MM.1S (cell line): ENCODE results near the gene EFNA3.

Source experiments
- DNase-seq: peaks from one replicate; pipeline ENCODE4 v3.0.0-alpha.2; 2015
- H2AFZ ChIP-seq: fragments of 300-600 bp; sonication (generic); 2 replicates; pipeline ENCODE4 v1.6.0; 2016; ENCODE audit warnings: antibody characterized with exemption, low read length
- H3F3A ChIP-seq: fragments of 300-600 bp; sonication (generic); 2 replicates; pipeline ENCODE4 v1.6.1; 2016; ENCODE audit warnings: mild to moderate bottlenecking, antibody characterized with exemption, low read length, moderate library complexity, mixed read lengths; ENCODE audit not compliant: insufficient read depth
- H3K27ac ChIP-seq: fragments of 300-600 bp; sonication (generic); 2 replicates; pipeline ENCODE4 v1.5.1; 2016; ENCODE audit warnings: mild to moderate bottlenecking, low read length
- H3K27me3 ChIP-seq: fragments of 300-600 bp; sonication (generic); replicated peaks from 2 replicates; pipeline ENCODE4 v1.6.0; 2016; ENCODE audit warnings: low read length; ENCODE audit not compliant: insufficient read depth
- H3K36me3 ChIP-seq: fragments of 300-600 bp; sonication (generic); replicated peaks from 2 replicates; pipeline ENCODE4 v1.6.1; 2016; ENCODE audit warnings: mild to moderate bottlenecking, low read length, mixed read lengths; ENCODE audit not compliant: insufficient read depth
- H3K4me1 ChIP-seq: fragments of 300-600 bp; sonication (generic); 2 replicates; pipeline ENCODE4 v1.6.1; 2016; ENCODE audit warnings: low read length, mixed read lengths
- H3K4me2 ChIP-seq: fragments of 300-600 bp; sonication (generic); 2 replicates; pipeline ENCODE4 v1.6.0; 2016; ENCODE audit warnings: low read depth, low read length
- H3K4me3 ChIP-seq: fragments of 300-600 bp; sonication (generic); 2 replicates; pipeline ENCODE4 v1.5.1; 2016; ENCODE audit warnings: low read length, mixed read lengths
- H3K79me2 ChIP-seq: fragments of 300-600 bp; sonication (generic); 2 replicates; pipeline ENCODE4 v1.6.1; 2016; ENCODE audit warnings: mixed run types, low read length, mixed read lengths
- H3K9ac ChIP-seq: fragments of 300-600 bp; sonication (generic); 2 replicates; pipeline ENCODE4 v1.6.1; 2016; ENCODE audit warnings: low read length, mixed read lengths
- H3K9me2 ChIP-seq: fragments of 300-600 bp; sonication (generic); replicated peaks from 2 replicates; pipeline ENCODE4 v1.6.1; 2016; ENCODE audit warnings: mild to moderate bottlenecking, low read length, mixed read lengths; ENCODE audit not compliant: insufficient read depth
- H3K9me3 ChIP-seq: fragments of 300-600 bp; sonication (generic); replicated peaks from 2 replicates; pipeline ENCODE4 v1.6.1; 2016; ENCODE audit warnings: mild to moderate bottlenecking, low read length, mixed read lengths; ENCODE audit not compliant: insufficient read depth
- H4K20me1 ChIP-seq: fragments of 300-600 bp; sonication (generic); 2 replicates; pipeline ENCODE4 v1.6.1; 2016; ENCODE audit warnings: mild to moderate bottlenecking, low read length, moderate library complexity, mixed read lengths; ENCODE audit not compliant: insufficient read depth
- CTCF ChIP-seq: fragments of 300-600 bp; sonication (generic); IDR thresholded peaks from 2 replicates; pipeline ENCODE4 v1.5.1; 2016; ENCODE audit warnings: antibody characterized with exemption, low read length, mixed read lengths
- EZH2 ChIP-seq: fragments of 300-600 bp; sonication (generic); optimal IDR thresholded peaks from 2 replicates; pipeline ENCODE3; 2017; ENCODE audit warnings: low read depth, mild to moderate bottlenecking, antibody characterized with exemption, low read length, mixed read lengths
- EZH2phosphoT487 ChIP-seq: fragments of 300-600 bp; sonication (generic); IDR thresholded peaks from 2 replicates; pipeline ENCODE4 v1.6.1; 2018; ENCODE audit warnings: antibody characterized with exemption, low read length

EFNA3 gene

DNA sequence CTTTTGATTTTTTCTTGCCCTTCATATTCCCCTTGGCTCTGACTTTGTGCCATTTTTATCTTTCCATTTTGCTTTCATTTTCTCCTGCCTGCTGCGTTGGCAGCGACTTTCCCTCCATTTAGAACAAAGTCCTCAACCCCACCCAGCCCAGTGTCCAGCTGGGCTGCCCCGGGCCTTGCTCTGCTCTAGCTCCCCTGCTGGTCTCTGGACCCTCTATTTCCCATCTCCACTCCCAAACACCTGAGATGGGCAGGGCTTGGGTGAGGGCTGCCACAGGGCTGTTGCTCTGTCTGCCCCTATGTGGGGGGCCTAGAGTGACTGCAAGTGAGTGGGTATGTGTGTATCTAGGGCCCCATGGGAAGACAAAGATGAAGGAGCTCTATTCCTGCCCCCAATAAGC, 34.8 kb upstream of the EFNA3 start:
- no peak for TF ChIP-seq EZH2phosphoT487
- no peak; the same call in 1 of the 2 replicates for TF ChIP-seq CTCF
- TF ChIP-seq EZH2, result no peak
- Histone ChIP-seq H3K79me2 (no peaks in the 10 kb centered on the region), H2AFZ (peak overlapping the region; percentile 75), H3K9ac (peak overlapping the region; percentile 8; the same call in 1 of the 2 replicates), H3K27me3 (no peaks in the 10 kb centered on the region), H3K9me3 (no peaks in the 10 kb centered on the region), H3K4me1 (peaks cover 31% of the 10 kb centered on the region), H4K20me1 (no peaks in the 10 kb centered on the region), H3K9me2 (no peaks in the 10 kb centered on the region), H3K4me3 (no peak overlapping the region; the same call in 1 of the 2 replicates), H3K4me2 (peak overlapping the region; percentile 64), H3K27ac (no peak overlapping the region), H3F3A (peaks cover 6% of the 10 kb centered on the region), H3K36me3 (no peaks in the 10 kb centered on the region)
- no peak for DNase-seq

DNA sequence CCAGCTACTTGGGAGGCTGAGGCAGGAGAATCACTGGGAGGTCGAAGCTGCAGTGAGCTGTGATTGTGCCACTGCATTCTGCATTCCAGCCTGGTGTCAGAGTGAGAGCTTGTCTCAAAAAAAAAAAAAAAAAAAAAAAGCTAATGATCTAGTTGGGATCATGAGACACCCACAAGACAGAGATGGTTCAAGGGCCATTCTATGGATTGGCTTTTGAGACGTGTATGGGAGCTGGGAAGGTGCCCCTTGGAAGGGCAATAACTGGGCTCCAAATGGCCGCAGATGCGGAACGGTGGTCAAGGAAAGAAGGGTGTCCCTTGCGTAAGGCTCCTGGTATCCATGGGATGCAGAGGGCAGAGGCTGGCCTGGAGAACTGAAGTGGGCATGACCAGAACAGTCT, 34.3 kb upstream of the EFNA3 start:
- Histone ChIP-seq H3K27ac (no peak overlapping the region), H3F3A (peaks cover under 1% of the 10 kb centered on the region; the same call in 1 of the 2 replicates), H3K4me1 (peaks cover 25% of the 10 kb centered on the region), H3K9me3 (no peaks in the 10 kb centered on the region), H3K9ac (no peak overlapping the region), H2AFZ (peak overlapping the region; percentile 75), H3K4me2 (peak overlapping the region; percentile 64), H3K9me2 (no peaks in the 10 kb centered on the region), H4K20me1 (no peaks in the 10 kb centered on the region), H3K36me3 (no peaks in the 10 kb centered on the region), H3K4me3 (no peak overlapping the region), H3K79me2 (no peaks in the 10 kb centered on the region), H3K27me3 (no peaks in the 10 kb centered on the region)
- no peak for TF ChIP-seq EZH2phosphoT487
- no peak for TF ChIP-seq CTCF
- TF ChIP-seq EZH2, result no peak
- no peak for DNase-seq

DNA sequence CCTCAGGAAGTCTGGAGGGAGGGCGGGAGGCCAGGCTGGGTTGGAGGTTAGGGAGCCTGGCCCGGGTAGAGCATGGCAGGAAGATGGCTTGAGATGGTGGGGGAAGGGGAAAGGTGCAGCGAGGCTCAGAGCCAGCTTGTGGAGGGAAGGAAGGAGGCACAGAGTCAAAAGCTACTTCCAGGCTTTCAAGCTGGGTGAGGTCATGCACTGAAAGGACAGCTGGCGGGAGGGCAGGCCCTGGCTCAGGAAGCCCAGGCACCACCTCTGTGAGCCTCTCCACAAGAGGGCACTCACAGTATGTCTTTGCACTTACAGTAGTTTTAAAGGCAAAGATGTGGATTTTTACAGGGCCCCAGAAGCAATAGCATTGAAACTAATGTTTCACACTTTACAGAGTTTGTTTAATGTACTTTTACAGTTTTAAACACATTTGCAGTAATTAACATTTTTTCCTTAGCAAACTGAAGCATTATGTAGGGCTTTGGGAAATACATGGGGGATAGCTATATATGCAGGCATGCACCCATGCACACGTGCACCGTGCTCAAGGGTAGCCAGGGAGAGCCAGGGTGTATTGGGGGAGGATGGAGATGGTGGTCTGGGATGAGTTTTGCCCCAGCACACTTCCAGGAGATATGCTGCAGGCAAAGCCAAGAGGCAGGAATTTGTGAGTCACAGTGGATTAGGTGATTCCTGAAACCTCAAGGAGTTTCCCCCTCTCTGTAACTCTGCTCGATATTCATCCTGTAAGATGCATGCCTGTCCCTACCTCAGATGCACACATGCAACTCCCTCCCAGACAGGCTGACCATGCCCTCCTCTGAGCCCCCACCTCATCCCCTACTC, 33.6 kb upstream of the EFNA3 start:
- H3K79me2 ChIP-seq, result no peaks in the 10 kb centered on the region
- peak overlapping the region; percentile 10 for H3K4me2 ChIP-seq
- no peaks in the 10 kb centered on the region for H3K9me3 ChIP-seq
- H2AFZ ChIP-seq, result peak overlapping the region; percentile 64
- no peaks in the 10 kb centered on the region for H3K27me3 ChIP-seq
- peaks cover 28% of the 10 kb centered on the region for H3K4me1 ChIP-seq
- H3K27ac ChIP-seq, result no peak overlapping the region
- H3K9ac ChIP-seq, result no peak overlapping the region
- no peaks in the 10 kb centered on the region for H3K36me3 ChIP-seq
- no peaks in the 10 kb centered on the region for H4K20me1 ChIP-seq
- DNase-seq, result peak; percentile 93
- H3F3A ChIP-seq, result peaks cover 5% of the 10 kb centered on the region
- no peaks in the 10 kb centered on the region for H3K9me2 ChIP-seq
- H3K4me3 ChIP-seq, result no peak overlapping the region
- no peak for TF ChIP-seq EZH2phosphoT487
- no peak for TF ChIP-seq EZH2
- TF ChIP-seq CTCF, result peak; percentile 93
